HepG2 (cell line): ENCODE data around the gene CLEC18A. TPM values are rescaled to one million over a fixed set of nuclear protein-coding genes. Genes with fewer than 3 reads are reported as not detected.

Source experiments
- ATAC-seq: fragments of 200-7000 bp; cut with Tn5 transposase; 3 replicates; pipeline ENCODE4 v1.9.1; 2020; ENCODE audit warnings: mild to moderate bottlenecking, moderate library complexity
- BruUV-seq: library from RNA; stranded (reverse); fragments of 400-500 nt; replicated peaks from 2 replicates; lab custom pipeline; 2021; lab: Mats Ljungman, UMichigan
- CTCF ChIA-PET: fragments of 300-600 bp; formaldehyde crosslinking; extraction: SDS; loops from one replicate; lab custom pipeline; 2021; ENCODE audit warnings: low total read pairs, inconsistent platforms, low intra/inter-chr PET ratio; lab: Yijun Ruan, JAX
- POLR2A ChIA-PET: fragments of 350-600 bp; sonication (Branson Sonifier 250); formaldehyde crosslinking; loops from one replicate; lab custom pipeline; 2020; ENCODE audit warnings: antibody characterized with exemption, inconsistent platforms; lab: Yijun Ruan, JAX
- DNase-seq: peaks from one replicate; pipeline ENCODE4 v3.0.0-alpha.2; 2015; ENCODE audit warnings: low spot score
- FAIRE-seq: peaks from 3 replicates; lab custom pipeline; 2011; peaks lifted over from hg19 to GRCh38; lab: Jason Lieb, UNC
- H2AFZ ChIP-seq: one replicate; pipeline ENCODE4 v1.6.1; 2011; ENCODE audit warnings: low read length, inconsistent platforms
- H3K27ac ChIP-seq: fragments of 300-600 bp; 3 replicates; pipeline ENCODE4 v1.8.0; 2011; ENCODE audit warnings: mixed run types, mild to moderate bottlenecking, mixed read lengths, low read length, inconsistent platforms; ENCODE audit not compliant: insufficient read depth; ENCODE audit errors: extremely low read length
- H3K27me3 ChIP-seq, 2 experiments: fragments of 200-600 bp in 1 of 2; 2 replicates in 1 of 2; 3 replicates in 1 of 2; pipeline versions ENCODE4 v1.6.0 to v1.8.0; 2011; ENCODE audit warnings: low read length in 2 of 2, mild to moderate bottlenecking in 2 of 2, moderate library complexity in 2 of 2, inconsistent platforms in 1 of 2; ENCODE audit not compliant: insufficient read depth in 2 of 2, control insufficient read depth in 1 of 2
- H3K36me3 ChIP-seq, 2 experiments: fragments of 200-600 bp in 1 of 2; replicated peaks in 1 of 2; 2 replicates in 1 of 2; 3 replicates in 1 of 2; pipeline versions ENCODE4 v1.5.1 to v1.8.0; 2011; ENCODE audit warnings: low read length in 2 of 2, inconsistent platforms in 1 of 2; ENCODE audit not compliant: insufficient read depth in 2 of 2, control insufficient read depth in 1 of 2
- H3K4me1 ChIP-seq: 2 replicates; pipeline ENCODE4 v1.5.1; 2012; ENCODE audit warnings: low read length, inconsistent platforms; ENCODE audit not compliant: insufficient read depth
- H3K4me2 ChIP-seq: 2 replicates; pipeline ENCODE4 v1.6.0; 2011; ENCODE audit warnings: low read depth, low read length, inconsistent platforms
- H3K4me3 ChIP-seq, 3 experiments: fragments of 200-600 bp in 1 of 3; sonication (generic), shearing (Covaris generic) in 1 of 3; replicated peaks in 1 of 3; 2 replicates each; pipeline ENCODE4 v1.5.1; 2011 to 2016; ENCODE audit warnings: low read length in 3 of 3, inconsistent platforms in 2 of 3, low read depth in 2 of 3, mild to moderate bottlenecking in 2 of 3, control low read depth in 1 of 3, mixed read lengths in 1 of 3; ENCODE audit not compliant: insufficient read depth in 1 of 3
- H3K79me2 ChIP-seq: one replicate; pipeline ENCODE4 v1.6.1; 2011; ENCODE audit warnings: low read length, inconsistent platforms; ENCODE audit not compliant: insufficient read depth
- H3K9ac ChIP-seq: 2 replicates; pipeline ENCODE4 v1.6.0; 2011; ENCODE audit warnings: mild to moderate bottlenecking, low read depth, low read length, inconsistent platforms; ENCODE audit not compliant: insufficient read depth
- H3K9me3 ChIP-seq: 2 replicates; pipeline ENCODE4 v1.5.1; 2012; ENCODE audit warnings: mild to moderate bottlenecking, low read length
- H4K20me1 ChIP-seq: 2 replicates; pipeline ENCODE4 v1.6.0; 2011; ENCODE audit warnings: inconsistent platforms, mild to moderate bottlenecking, low read length, moderate library complexity; ENCODE audit not compliant: insufficient read depth
- CEBPB ChIP-seq: IDR thresholded peaks from 2 replicates; pipeline ENCODE4 v1.6.1; 2011; ENCODE audit warnings: low read depth, low read length, improper control_type of control experiment, borderline replicate concordance
- NFE2 ChIP-seq: sonication (generic); formaldehyde crosslinking; IDR thresholded peaks from 2 replicates; pipeline ENCODE4 v1.4.0; 2020; ENCODE audit warnings: missing genetic modification reagents
- ZNF34 ChIP-seq: sonication (generic); formaldehyde crosslinking; IDR thresholded peaks from 2 replicates; pipeline ENCODE4 v1.4.0; 2020; ENCODE audit warnings: mild to moderate bottlenecking, missing genetic modification reagents, borderline replicate concordance
- WGBS: methylation state at CpG from one replicate; pipeline ENCODE4 v1.1.6; 2017; ENCODE audit warnings: low lambda C conversion rate; 5-methylcytosine and 5-hydroxymethylcytosine counted together
- in situ Hi-C: cut with HindIII; loops from 2 replicates; pipeline ENCODE4 v1.10.0; 2017; ENCODE audit warnings: low pct_unique_long_range_greater_than_20kb; ENCODE audit not compliant: extremely low pct_ligation_motif_present
- intact Hi-C: fragments of 100-400 bp; cut with micrococcal nuclease; formaldehyde crosslinking; loops from one replicate; pipeline ENCODE4 v1.10.0; 2022; ENCODE audit not compliant: unreplicated experiment
- polyA plus RNA-seq, 8 experiments: library from polyadenylated mRNA; depleted of rRNA in 3 of 8; stranded (reverse) in 7 of 8; unstranded in 1 of 8; fragments of >200 nt; fragmentation: Illumina TruSeq in 4 of 8; extraction: Trizol in 4 of 8; gene quantifications; 2 replicates each; pipeline versions ENCODE4 v1.2.1 to v1.2.3, GENCODE V29; 2011 to 2016; ENCODE audit warnings: low read depth in 4 of 8, missing spikeins in 1 of 8, mixed read lengths in 1 of 8; ENCODE audit not compliant: insufficient read depth in 1 of 8
- total RNA-seq, 5 experiments: library from RNA; depleted of rRNA; stranded (reverse); fragments of >200 nt; fragmentation: Illumina TruSeq; extraction: Trizol; gene quantifications; 2 replicates each; pipeline ENCODE4 v1.2.3, GENCODE V29; 2016; ENCODE audit warnings: low read depth in 1 of 5

CLEC18A gene
- total and polyA plus RNA-seq, 2 of the 13 experiments (the other 11 are each of a cell fraction or from before 2014, with no cell fraction given), result 0.22 to 0.42 TPM

DNA sequence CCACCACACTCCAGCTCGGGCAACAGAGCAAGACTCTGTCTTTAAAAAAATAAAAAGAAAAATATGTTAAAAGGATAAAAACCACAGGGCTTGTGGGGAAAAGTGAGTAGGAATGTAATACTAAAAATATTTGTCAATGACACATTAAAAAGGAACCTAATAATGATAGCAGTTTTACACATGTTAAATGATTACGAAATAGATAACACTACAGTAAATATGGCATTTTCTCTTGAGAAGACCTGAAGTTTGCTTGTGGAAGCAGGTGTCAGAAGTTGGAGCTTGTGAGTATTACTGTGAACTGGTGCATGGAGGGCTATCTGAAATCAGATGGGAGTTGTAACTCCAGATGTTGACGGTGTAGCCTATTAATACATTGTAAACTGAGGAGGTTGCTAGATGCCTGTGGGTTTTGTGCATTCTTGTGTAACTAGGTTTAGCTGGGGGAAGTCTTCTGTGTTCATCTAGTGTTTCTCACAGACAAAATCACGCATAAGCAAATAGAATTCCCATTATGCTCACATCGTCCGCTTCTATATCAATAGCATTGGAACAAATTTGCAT, 44.2 kb upstream of the CLEC18A start:
- no peak overlapping the region for H3K4me2 ChIP-seq
- no peak for TF ChIP-seq NFE2 (CRISPR knock-in tag)
- peak; percentile 86 for TF ChIP-seq CEBPB
- TF ChIP-seq, all 625 proteins: peak for 1
- H3K27ac ChIP-seq, result no peak overlapping the region
- no peak for DNase-seq
- no TSS peak for BruUV-seq
- 96% methylated on average over 6 of the region's 6 CpGs for WGBS
- FAIRE-seq, result no peak
- H3K36me3 ChIP-seq, result peaks cover 12 to 20% of the 10 kb centered on the region in 2 experiments
- in situ Hi-C loops (no loop called here), intact Hi-C loops (no loop called here)
- no peaks in the 10 kb centered on the region for H4K20me1 ChIP-seq
- H3K4me3 ChIP-seq, result no peak overlapping the region
- ChIA-PET POLR2A (no interaction called here), CTCF (no interaction called here)
- H3K9ac ChIP-seq, result no peak overlapping the region
- no peaks in the 10 kb centered on the region for H3K79me2 ChIP-seq
- no peak for ATAC-seq
- no peaks in the 10 kb centered on the region for H3K9me3 ChIP-seq
- no peaks in the 10 kb centered on the region for H3K27me3 ChIP-seq
- H3K4me1 ChIP-seq, result no peaks in the 10 kb centered on the region
- H2AFZ ChIP-seq, result no peak overlapping the region

DNA sequence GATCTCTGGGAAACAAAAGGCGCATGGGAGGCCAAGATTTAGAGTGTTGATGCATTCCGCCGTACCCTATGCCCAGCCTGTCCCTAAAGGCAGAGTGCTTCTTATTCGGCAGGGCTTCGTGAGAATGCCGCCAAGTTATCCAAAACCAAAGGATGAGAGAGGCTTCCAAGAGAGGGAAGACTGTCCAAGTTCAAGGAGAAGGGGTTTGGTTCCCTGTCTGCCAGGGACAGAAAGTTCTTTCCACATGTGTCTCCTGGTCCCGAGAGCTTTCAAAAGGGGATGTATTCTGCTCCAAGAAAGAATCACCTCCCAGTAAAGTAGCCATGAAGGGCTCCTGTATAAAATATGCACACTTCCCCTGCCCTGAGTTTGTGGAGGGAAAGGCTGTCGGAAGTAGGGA, 42.1 kb upstream of the CLEC18A start:
- in situ Hi-C loops (no loop called here), intact Hi-C loops (no loop called here)
- H3K4me3 ChIP-seq, result no peak overlapping the region
- H3K36me3 ChIP-seq, result peaks cover 12 to 20% of the 10 kb centered on the region in 2 experiments
- ChIA-PET CTCF (no interaction called here), POLR2A (no interaction called here)
- no peak overlapping the region for H2AFZ ChIP-seq
- no peaks in the 10 kb centered on the region for H3K79me2 ChIP-seq
- H3K4me1 ChIP-seq, result no peaks in the 10 kb centered on the region
- no peak for FAIRE-seq
- WGBS, result 97% methylated on average over 8 of the region's 8 CpGs
- no peak for DNase-seq
- H3K27me3 ChIP-seq, result no peaks in the 10 kb centered on the region
- no peak overlapping the region for H3K27ac ChIP-seq
- no peak overlapping the region for H3K9ac ChIP-seq
- BruUV-seq, result no TSS peak
- no peaks in the 10 kb centered on the region for H3K9me3 ChIP-seq
- ATAC-seq, result no peak
- H4K20me1 ChIP-seq, result no peaks in the 10 kb centered on the region
- H3K4me2 ChIP-seq, result no peak overlapping the region
- no peak for TF ChIP-seq ZNF34
- TF ChIP-seq, all 625 proteins: peak for 0
